GM18508 (cell line): Measurements from ENCODE around the gene FLVCR1.
"Not testable (repeated sequence)": the region's sequence is repeated elsewhere in the genome, so short reads cannot be mapped to it uniquely, and the experiment has no call there.

Source experiments
- ATAC-seq: cut with Tn5 transposase; IDR thresholded peaks from one replicate; pipeline ENCODE4 v1.9.1; 2021; ENCODE audit warnings: moderate number of reproducible peaks; ENCODE audit not compliant: insufficient read depth, unreplicated experiment

The FLVCR1 gene

DNA sequence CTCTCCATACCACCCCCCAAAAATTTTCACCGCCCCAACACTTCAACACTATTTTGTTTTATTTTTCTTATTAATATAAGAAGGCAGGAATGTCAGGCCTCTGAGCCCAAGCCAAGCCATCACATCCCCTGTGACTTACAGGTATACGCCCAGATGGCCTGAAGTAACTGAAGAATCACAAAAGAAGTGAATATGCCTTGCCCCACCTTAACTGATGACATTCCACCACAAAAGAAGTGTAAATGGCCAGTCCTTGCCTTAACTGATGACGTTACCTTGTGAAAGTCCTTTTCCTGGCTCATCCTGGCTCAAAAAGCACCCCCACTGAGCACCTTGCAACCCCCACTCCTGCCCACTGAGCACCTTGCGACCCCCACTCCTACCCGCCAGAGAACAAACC is 56.0 kb downstream of the FLVCR1 start:
- not testable (repeated sequence) for ATAC-seq

DNA sequence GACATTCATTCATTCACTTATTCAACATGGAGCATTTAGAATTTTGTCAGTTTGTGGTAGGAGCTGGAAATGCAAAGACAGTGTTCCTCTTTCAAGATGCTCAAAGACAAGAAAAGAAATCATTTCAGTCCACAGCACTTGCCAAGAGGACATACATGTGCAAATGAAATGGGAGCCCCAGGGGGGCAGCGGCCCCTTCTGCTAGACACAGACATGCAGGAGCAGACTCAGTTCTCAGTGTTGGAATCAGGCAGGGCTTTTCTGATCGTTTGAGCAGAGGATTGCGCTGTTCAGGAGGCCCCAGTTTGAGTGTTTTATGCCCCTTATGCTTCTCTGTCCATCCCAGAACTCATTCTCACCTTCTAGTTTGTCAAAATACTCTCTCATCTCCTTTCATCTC is 56.7 kb downstream of the FLVCR1 start:
- no peak for ATAC-seq

DNA sequence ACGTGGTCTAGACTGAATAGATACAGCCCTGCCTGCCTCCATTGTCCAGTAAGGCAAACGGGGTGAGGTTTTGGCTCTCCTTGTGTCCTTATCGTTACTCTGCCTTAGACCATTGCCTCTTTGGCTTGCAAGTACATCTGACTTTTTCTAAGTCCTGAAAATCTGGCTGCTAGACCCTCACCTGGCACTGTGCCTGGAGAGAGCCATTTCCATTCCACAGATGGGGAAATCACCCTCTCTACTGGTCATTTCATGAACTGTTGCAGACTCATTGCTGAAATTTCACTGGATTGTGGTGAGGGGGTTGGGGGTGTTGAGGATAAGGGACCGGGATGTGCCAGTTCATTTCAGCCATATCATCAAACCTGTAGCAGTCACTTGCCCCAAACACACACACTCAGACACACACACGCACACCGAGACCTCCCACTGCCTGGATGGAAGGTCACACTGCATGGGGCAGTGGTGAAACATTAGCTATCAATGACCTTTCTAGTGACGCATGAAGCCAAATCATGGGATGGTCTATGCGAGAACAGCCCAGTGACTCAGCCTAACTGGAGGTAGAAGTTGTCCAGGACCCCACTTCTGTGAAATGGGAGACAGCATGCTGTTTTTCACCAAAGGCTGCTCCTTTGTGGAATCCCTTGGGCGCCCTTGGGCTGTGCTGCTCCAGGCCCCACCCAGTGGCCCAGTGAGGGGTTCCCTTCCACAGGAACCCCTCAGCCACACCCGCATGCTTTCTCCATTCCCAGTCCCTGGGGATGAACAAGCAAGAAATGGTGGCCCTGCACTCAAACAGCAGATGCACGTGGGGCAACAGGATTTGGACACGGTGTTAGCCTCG is 57.4 kb downstream of the FLVCR1 start:
- no peak for ATAC-seq

DNA sequence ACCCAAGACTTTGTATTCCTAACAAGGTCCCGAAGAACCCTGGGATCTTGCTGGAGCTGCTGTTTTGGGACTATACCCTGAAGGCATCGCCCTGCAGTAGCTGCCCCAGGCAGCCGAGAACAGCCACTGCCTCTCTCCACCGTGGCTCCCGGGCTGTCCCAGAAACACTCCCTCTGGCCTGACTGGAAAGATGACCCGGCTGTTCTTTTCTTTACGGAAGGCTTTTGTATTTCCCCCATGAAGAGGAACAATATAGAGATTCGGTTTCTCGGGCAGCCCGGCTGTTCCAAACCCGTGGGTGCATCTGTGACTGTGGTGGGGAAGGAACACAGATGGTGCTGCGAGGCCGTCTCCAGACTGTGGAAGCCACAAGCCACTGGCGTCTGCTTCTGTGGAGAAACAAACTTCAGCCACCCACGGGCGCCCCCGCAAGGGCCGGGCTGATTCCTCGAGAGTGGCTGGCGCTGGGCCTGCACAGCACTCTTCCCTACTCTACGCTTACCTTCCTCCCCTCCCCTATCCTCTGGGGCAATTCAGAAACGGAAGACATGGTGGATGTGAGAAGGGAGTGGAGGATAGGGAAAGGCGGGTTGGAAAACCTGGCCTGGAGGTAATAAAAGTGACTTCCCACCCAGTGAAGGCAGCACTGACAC is 58.5 kb downstream of the FLVCR1 start:
- ATAC-seq: no peak

DNA sequence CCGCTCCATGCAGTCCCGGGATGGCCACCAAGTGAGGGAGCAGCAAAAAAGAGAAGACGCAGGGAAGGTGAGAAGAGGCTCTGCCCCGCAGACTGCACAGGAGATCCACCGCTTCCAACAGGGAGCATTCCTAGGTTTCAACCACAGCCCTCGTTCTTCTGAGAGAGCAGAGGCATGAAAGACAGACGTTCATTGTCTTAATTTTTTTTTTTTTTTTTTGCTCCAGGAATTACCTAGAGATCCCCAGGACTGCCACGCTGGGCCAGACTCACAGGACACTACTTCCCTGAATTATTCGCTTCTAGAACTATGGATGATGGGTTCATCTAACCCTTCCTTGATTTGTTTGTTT is 59.0 kb downstream of the FLVCR1 start:
- ATAC-seq: no peak

DNA sequence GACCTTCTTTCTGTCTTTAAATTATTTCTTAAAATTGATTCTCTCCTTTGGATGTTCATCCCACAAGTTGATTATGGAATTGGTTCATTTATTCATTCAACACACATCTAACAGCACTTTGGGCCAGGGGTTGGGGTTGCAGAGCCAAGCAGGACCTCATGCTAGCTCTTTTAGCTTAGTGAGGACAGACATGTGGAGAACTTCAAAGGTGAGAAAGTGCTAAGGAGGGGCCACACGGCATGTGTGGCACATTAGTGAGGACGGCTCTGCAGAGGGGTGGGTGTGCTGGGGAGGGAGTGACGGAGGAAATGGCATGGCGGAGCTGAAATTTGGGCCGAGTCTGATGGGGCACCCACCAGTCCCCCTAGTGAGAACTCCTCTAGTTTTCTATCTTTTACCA is 59.8 kb downstream of the FLVCR1 start:
- no peak for ATAC-seq

GRCh38 chr1:212918824-212919223 is 60.7 kb downstream of the FLVCR1 start:
- ATAC-seq: no peak

- no peak for ATAC-seq
Observed at GRCh38 chr1:212920246-212920645, 62.2 kb downstream of the FLVCR1 start.

DNA sequence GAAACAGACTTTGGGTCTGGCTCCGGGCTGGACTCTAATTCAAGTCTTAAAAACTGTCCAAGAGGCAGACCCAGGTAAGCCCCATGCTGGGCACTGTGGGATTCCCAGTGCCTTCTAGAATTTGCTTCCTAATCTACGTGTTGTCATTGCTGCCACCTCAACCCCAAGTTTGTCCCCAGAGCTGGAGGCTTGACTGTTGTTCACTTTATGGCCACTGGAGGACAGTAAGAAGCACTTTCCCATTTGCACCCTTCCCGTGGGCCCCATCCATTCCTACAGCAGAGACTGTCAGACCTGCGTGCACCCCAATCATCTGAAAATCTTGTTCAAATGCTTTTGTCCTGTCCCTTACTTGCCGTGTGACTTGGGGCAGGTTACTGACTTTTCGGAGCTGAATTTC is 62.8 kb downstream of the FLVCR1 start:
- ATAC-seq: no peak

- ATAC-seq: no peak
Observed at GRCh38 chr1:212922016-212922415, 63.9 kb downstream of the FLVCR1 start.

GRCh38 chr1:212926372-212926771 is 68.3 kb downstream of the FLVCR1 start:
- ATAC-seq: no peak

DNA sequence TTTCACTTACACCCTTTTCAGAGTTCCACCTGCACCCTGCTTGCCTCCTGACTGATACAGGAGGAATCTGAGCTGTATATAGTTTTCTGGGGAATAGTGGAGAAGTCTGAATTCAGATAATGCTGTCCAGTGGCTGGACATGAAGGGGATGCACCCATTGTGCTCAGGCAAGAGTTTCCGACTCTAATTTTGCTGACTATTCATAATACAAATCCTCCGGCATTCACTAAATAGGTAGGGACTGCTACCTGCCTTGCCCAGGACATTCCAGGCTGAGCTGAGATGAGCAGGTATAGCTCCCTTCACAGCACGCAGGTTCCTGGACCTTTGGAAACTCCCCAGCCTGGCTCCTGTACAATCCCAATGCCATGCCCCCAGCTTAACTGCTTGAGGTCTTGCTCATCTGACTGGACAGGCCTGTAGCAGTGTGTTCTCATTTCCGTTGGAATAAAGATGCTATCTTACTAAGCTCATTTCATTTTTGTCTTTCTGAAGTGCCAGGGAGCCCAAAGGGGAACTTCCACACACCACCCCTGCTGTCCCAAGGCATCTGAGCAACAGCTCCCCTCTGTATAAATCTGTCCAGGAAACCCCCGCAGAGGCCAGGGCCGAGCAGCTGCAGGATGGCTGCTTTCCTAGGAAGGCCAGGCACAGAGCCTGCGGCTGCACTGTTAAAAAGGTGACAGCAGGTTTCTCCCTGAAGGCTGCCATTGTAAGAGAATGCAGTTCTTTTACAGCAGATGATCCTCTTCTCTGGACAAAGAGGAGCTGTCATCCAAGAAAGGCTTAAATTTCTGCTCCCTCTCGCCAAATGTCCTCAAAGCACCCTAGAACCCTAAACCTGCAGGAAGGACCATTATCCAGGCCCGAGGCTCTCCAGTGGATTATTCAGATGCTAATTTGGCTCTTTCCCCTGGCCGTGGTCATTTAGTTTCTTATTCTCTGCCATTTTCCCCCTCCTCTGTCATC is 70.5 kb downstream of the FLVCR1 start:
- peak; percentile 79 for ATAC-seq

DNA sequence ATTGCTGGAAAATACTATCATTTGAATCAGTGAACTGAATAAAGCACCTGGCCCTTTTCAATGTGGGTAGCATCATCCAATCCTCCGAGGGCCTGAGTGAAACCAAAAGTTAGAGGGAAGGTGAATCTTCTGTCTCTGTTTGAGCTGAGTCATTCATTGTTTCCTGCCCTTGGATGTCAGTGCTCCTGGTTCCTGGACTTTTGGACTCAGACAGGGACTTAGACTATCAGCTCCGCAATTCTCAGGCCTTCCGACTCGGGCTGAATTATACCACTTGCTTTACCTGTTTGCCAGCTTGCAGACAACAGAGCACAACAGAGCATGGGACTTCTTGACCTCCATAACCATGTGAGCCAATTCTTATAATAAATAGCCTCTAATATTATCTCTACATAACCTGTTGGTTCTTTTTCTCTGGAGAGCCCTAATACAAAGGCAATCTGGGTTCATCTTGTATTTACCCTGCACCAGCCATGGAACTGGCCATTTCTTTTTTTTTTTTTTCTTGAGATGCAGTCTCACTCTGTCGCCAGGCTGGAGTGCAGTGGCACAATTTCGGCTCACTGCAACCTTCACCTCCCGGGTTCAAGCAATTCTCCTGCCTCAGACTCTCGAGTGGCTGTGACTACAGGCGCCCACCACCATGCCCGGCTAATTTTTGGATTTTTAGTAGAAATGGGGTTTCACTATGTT is 73.1 kb downstream of the FLVCR1 start:
- ATAC-seq: no peak

- no peak for ATAC-seq
Observed at GRCh38 chr1:212933815-212934471, 75.9 kb downstream of the FLVCR1 start.

DNA sequence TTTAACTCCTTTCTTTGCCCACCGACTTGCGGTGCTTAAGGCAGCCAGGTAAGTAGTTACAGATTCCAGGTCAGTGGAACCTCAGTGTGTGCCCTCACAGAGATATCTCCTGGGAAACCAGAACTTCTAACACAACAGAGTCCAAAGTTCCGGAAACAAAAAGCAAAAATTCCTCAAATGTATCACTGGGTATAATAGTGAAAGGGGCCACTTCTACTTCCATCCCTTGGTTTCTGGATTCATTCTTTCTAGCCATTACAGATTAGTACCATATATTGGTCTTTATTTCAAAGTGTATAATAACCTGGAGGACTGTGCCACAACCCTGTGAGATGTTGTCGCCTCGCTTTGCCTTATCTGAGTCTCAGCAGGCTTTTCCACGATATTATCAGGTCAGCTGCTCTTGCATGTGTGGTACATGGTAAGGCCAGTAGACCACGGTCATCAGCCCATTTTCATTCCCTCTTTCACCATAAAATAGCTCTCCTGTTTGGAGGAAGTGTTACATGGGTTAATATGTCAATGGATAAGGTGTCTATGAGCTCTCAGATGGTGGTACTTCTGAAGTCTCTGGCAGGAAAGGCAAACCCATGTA is 77.4 kb downstream of the FLVCR1 start:
- no peak for ATAC-seq

DNA sequence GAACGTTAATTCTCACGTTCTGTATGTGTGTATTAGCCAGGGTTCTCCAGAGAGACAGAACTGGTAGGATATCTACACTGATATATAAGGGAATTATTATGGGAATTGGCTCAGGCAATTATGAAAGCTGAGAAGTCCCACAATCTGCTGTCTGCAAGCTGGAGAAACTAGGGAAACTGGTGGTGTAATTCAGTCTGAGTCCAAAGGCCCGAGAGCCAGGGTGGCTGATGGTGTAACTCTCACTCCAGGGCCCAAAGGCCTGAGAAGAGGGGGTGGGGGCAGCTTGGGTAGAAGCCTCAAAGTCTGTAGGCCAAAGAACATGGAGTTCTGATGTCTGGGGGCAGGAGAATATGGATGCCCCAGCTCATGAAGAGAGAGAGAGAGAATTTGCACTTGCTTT is 79.0 kb downstream of the FLVCR1 start:
- ATAC-seq: no peak

DNA sequence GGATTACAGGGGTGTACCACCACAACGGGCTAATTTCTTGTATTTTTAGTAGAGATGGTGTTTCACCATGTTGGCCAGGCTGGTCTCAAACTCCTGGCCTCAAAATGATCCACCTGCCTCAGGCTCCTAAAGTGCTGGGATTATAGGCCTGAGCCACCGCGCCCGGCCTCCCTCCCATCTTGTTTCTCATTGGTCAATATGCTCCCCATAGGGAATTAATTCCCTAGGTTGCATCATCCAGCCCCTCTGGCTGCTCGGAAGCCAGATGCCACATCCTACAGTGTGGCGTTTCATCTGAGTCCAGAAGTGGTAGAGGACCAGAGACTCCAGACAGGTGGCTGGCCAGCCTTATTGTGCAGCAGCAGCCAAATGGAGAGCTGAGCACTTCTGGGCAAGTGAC is 80.8 kb downstream of the FLVCR1 start:
- no peak for ATAC-seq

DNA sequence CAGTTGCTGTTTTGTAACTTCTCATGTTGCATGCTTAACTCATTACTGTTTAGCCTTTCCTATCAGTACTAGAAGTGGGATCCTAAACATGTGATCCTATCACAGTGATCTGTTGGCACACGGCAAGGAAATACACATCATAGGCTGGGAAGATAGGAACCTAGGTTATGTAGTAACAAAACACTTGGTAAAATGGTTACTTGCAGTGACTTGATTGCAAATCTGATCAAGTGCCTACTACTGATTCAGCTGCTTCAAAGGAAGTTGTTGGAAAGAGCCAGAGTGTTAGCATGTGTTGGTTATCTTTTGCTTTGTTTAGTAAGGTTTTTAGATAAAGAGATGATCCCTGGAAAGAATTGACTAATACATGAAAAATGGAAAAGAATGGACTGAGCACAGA is 83.4 kb downstream of the FLVCR1 start:
- no peak for ATAC-seq

DNA sequence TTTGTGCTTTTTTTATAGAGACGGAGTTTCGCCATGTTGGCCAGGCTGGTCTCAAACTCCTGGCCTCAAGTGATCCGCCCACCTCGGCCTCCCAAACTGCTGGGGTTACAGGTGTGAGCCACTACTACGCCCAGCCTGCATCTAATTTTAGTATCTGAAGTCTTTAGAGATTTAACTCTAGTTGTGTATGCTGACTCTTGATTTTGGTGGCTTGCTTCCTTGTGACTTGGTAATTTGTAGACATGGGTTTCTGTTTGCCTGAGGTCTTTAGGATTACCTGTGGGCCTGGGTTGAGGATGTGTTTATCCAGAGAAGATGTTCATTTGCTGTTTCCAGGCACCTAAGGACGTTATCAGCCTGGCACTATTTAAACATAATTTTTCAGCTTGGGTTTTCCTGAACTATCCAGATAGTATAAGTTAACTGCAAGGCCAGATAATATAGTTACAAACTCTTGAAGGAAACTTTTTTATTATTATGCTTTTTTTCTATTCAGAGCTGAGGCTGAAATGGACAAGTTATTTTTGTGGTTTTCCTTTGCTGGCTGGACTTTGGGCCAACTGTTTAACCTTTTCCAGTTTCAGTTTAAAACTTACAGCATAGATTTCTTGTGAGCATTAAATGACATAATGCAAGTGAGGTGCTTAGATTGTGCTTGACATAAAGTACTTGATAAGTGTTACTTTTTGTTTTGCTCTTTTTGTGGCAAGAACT is 84.8 kb downstream of the FLVCR1 start:
- ATAC-seq: no peak
